Thoracic aorta (tissue), 2 donors: ENCODE measurements around the gene OR4D6. TPM values are rescaled to one million over a fixed set of nuclear protein-coding genes. Genes with fewer than 3 reads are reported as not detected.

Experiments used
- ATAC-seq: fragments of 150-250 bp; one replicate; pipeline ENCODE4 v1.8.0; 2017; ENCODE audit warnings: low read depth; ENCODE audit not compliant: insufficient number of reproducible peaks, low FRiP score
- DNase-seq: peaks from one replicate; pipeline ENCODE4 v3.0.0-alpha.2; 2020; ENCODE audit warnings: low spot score
- H3K27ac ChIP-seq, 2 donors: fragments of 200-600 bp; sonication (generic); 1 replicate in 1 of 2; 2 replicates in 1 of 2; pipeline ENCODE4 v1.5.1; 2016; ENCODE audit warnings: mild to moderate bottlenecking in 2 of 2, moderate library complexity in 2 of 2
- H3K27me3 ChIP-seq: fragments of 200-600 bp; sonication (generic); replicated peaks from 2 replicates; pipeline ENCODE4 v1.6.0; 2016; ENCODE audit warnings: mild to moderate bottlenecking; ENCODE audit not compliant: insufficient read depth
- H3K36me3 ChIP-seq: fragments of 200-600 bp; sonication (generic); one replicate; pipeline ENCODE4 v1.5.1; 2016
- H3K4me1 ChIP-seq, 2 donors: fragments of 200-600 bp; sonication (generic); 1 replicate in 1 of 2; 2 replicates in 1 of 2; pipeline versions ENCODE4 v1.5.1 to v1.6.0; 2016; ENCODE audit warnings: low read depth in 2 of 2, mild to moderate bottlenecking in 1 of 2; ENCODE audit not compliant: control insufficient read depth in 1 of 2
- H3K4me3 ChIP-seq: fragments of 200-600 bp; sonication (generic); 2 replicates; pipeline ENCODE4 v1.5.1; 2016; ENCODE audit warnings: mild to moderate bottlenecking
- H3K9me3 ChIP-seq: fragments of 200-600 bp; sonication (generic); 2 replicates; pipeline ENCODE4 v1.5.1; 2016
- total RNA-seq, 2 donors: library from RNA; depleted of rRNA; stranded (reverse); fragments of >200 nt; gene quantifications; one replicate each; pipeline versions ENCODE4 v1.1.0 to v1.2.3, GENCODE V29; 2016
- TF ChIP-seq, protein P1 (sequence below): fragments of 200-600 bp; sonication (generic); IDR thresholded peaks from one replicate; pipeline ENCODE4 v1.5.1; 2019; ENCODE audit warnings: antibody characterized with exemption

OR4D6 gene
- total RNA-seq, 2 donors from 2014 or later = not detected

GRCh38 chr11:59418156-59418555 lies 38.6 kb upstream of the OR4D6 start:
- Histone ChIP-seq H3K4me1 (no peaks in the 10 kb centered on the region), H3K27ac (no peak overlapping the region), H3K36me3 (no peaks in the 10 kb centered on the region), H3K9me3 (no peaks in the 10 kb centered on the region), H3K4me3 (no peak overlapping the region), H3K27me3 (no peaks in the 10 kb centered on the region)
- DNase-seq (no peak), ATAC-seq (no peak)
- TF ChIP-seq, protein P1, sequence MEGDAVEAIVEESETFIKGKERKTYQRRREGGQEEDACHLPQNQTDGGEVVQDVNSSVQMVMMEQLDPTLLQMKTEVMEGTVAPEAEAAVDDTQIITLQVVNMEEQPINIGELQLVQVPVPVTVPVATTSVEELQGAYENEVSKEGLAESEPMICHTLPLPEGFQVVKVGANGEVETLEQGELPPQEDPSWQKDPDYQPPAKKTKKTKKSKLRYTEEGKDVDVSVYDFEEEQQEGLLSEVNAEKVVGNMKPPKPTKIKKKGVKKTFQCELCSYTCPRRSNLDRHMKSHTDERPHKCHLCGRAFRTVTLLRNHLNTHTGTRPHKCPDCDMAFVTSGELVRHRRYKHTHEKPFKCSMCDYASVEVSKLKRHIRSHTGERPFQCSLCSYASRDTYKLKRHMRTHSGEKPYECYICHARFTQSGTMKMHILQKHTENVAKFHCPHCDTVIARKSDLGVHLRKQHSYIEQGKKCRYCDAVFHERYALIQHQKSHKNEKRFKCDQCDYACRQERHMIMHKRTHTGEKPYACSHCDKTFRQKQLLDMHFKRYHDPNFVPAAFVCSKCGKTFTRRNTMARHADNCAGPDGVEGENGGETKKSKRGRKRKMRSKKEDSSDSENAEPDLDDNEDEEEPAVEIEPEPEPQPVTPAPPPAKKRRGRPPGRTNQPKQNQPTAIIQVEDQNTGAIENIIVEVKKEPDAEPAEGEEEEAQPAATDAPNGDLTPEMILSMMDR = no peak

DNA sequence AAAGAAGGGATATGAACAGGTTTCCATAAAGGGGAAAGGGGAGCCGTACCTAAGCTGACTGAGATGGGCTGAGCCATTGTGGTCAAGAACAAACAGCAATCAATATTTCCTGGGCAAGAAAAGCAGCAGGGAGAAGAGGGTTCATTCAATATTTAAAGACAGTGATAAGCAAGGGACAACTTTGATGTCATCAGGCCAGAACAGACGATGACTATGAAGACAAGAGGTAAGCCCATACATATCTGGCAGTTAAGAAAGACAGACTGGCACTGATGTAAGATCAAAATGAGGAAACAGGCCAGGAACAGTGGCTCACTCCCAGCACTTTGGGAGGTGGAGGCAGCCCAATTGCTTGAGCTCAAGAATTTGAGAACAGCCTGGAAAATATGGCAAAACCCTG lies 32.9 kb upstream of the OR4D6 start:
- H3K9me3 ChIP-seq = no peaks in the 10 kb centered on the region
- no peak for DNase-seq
- H3K27me3 ChIP-seq = no peaks in the 10 kb centered on the region
- no peak overlapping the region for H3K27ac ChIP-seq
- no peaks in the 10 kb centered on the region for H3K36me3 ChIP-seq
- ATAC-seq = no peak
- no peaks in the 10 kb centered on the region for H3K4me1 ChIP-seq
- no peak overlapping the region for H3K4me3 ChIP-seq
- TF ChIP-seq, protein P1 = no peak

DNA sequence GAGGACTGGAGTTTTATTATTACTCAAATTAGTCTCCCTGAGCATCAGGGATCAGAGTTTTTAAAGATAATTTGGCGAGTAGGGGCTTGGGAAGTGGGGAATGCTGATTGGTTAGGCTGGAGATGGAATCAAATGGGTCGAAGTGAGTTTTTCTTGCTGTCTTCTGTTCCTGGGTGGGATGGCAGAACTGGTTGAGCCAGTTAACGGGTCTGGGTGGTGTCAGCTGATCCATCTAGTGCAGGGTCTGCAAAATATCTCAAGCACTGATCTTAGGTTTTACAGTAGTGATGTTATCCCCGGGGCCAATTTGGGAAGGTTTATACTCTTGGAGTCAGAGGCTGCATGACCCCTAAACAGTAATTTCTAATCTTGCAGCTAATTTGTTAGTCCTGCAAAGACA lies 31.6 kb upstream of the OR4D6 start:
- H3K9me3 ChIP-seq = no peaks in the 10 kb centered on the region
- TF ChIP-seq, protein P1 = no peak
- no peak overlapping the region for H3K27ac ChIP-seq
- no peaks in the 10 kb centered on the region for H3K4me1 ChIP-seq
- H3K36me3 ChIP-seq = no peaks in the 10 kb centered on the region
- ATAC-seq (no peak), DNase-seq (no peak)
- H3K27me3 ChIP-seq = no peaks in the 10 kb centered on the region
- H3K4me3 ChIP-seq = no peak overlapping the region

- Histone ChIP-seq H3K36me3 (no peaks in the 10 kb centered on the region), H3K27me3 (no peaks in the 10 kb centered on the region), H3K4me1 (no peaks in the 10 kb centered on the region), H3K27ac (no peak within 1 kb of the TSS), H3K4me3 (no peak within 1 kb of the TSS), H3K9me3 (no peaks in the 10 kb centered on the region)
- DNase-seq (no peak), ATAC-seq (no peak)
- TF ChIP-seq, protein P1 = no peak
Observed at GRCh38 chr11:59426361-59427067, 30.2 kb upstream of the OR4D6 start, which contains the start of gene OR5A2. TSS of gene OR5A2 (minus strand) at chr11:59426413. CDS start at chr11:59422953, 3,460 bp downstream.

DNA sequence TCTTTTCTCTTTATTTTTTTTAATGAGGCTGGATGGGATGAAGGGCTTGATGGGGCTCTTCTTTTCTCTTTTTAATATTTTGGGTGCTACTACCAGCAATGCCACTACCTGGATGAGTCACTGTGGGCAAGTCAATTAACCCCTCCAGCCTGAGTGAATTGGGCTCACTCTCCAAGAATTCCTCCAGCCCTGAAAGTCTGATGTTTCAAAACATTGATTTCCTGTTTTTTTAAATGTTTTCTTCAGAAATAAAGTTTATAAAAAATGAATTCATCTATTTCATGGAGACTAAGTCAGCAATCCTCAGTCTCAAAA lies 29.7 kb upstream of the OR4D6 start:
- no peak overlapping the region for H3K27ac ChIP-seq
- DNase-seq = no peak
- H3K27me3 ChIP-seq = no peaks in the 10 kb centered on the region
- no peaks in the 10 kb centered on the region for H3K4me1 ChIP-seq
- H3K9me3 ChIP-seq = no peaks in the 10 kb centered on the region
- no peak for ATAC-seq
- TF ChIP-seq, protein P1 = no peak
- no peak overlapping the region for H3K4me3 ChIP-seq
- H3K36me3 ChIP-seq = no peaks in the 10 kb centered on the region
